T47D (cell line): ENCODE results near the gene MCC.

Source experiments
- DNase-seq, 2 experiments: peaks; one replicate each; pipeline versions ENCODE4 v3.0.0 to v3.0.0-alpha.2; 2011 to 2012; ENCODE audit warnings: low read depth in 1 of 2, low spot score in 1 of 2
- JUND ChIP-seq: IDR thresholded peaks from 2 replicates; pipeline ENCODE4 v1.6.1; 2012; ENCODE audit warnings: low read depth
- in situ Hi-C: cut with HindIII; loops from 2 replicates; pipeline ENCODE4 v1.10.0; 2016; ENCODE audit warnings: low sequenced_read_pairs, low pct_unique_long_range_greater_than_20kb

MCC gene

GRCh38 chr5:112975721-112976431 is 512.4 kb downstream of the MCC start:
- in situ Hi-C loops: no loop called here
- TF ChIP-seq JUND: no peak
- DNase-seq: no peak

GRCh38 chr5:112974901-112975300 is 513.4 kb downstream of the MCC start:
- TF ChIP-seq JUND: no peak
- DNase-seq: no peak
- in situ Hi-C loops: no loop called here

- DNase-seq: peak in 1 of 2 experiments; percentile 62
- TF ChIP-seq JUND: no peak
- in situ Hi-C loops: no loop called here
Observed at GRCh38 chr5:112973904-112974303, 514.3 kb downstream of the MCC start.

- no peak for DNase-seq
- in situ Hi-C loops: no loop called here
- TF ChIP-seq JUND: no peak
Observed at GRCh38 chr5:112973036-112973435, 515.2 kb downstream of the MCC start.
